Tibial nerve (tissue), 4 donors: Measurements from ENCODE around the gene NELL1. TPM values are rescaled to one million over a fixed set of nuclear protein-coding genes. Genes with fewer than 3 reads are reported as not detected.

Experiments used
- DNase-seq, 2 donors: peaks; one replicate each; pipeline ENCODE4 v3.0.0-alpha.2; 2019; ENCODE audit warnings: low spot score in 2 of 2
- H3K27ac ChIP-seq, 4 donors: fragments of 200-600 bp; sonication (generic) in 3 of 4; one replicate each; pipeline ENCODE4 v1.5.1; 2017 to 2019; ENCODE audit warnings: mild to moderate bottlenecking in 1 of 4
- H3K27me3 ChIP-seq, 2 donors: fragments of 200-600 bp; sonication (generic) in 1 of 2; one replicate each; pipeline versions ENCODE4 v1.5.1 to v1.6.0; 2017 to 2019
- H3K36me3 ChIP-seq, 3 donors: fragments of 200-600 bp; sonication (generic); one replicate each; pipeline ENCODE4 v1.5.1; 2018 to 2019
- H3K4me1 ChIP-seq, 4 donors: fragments of 200-600 bp; sonication (generic) in 3 of 4; one replicate each; pipeline ENCODE4 v1.5.1; 2017 to 2019
- H3K4me3 ChIP-seq, 4 donors: fragments of 200-600 bp; sonication (generic) in 3 of 4; one replicate each; pipeline ENCODE4 v1.5.1; 2017 to 2019; ENCODE audit warnings: mild to moderate bottlenecking in 1 of 4, moderate library complexity in 1 of 4
- H3K9me3 ChIP-seq, 4 donors: fragments of 200-600 bp; sonication (generic) in 3 of 4; one replicate each; pipeline ENCODE4 v1.5.1; 2017 to 2019
- CTCF ChIP-seq, 5 experiments: fragments of 200-600 bp in 3 of 5; fragments of 450-650 bp in 2 of 5; sonication (generic) in 3 of 5; IDR thresholded peaks; one replicate each; pipeline ENCODE4 v1.5.1; 2016 to 2019; ENCODE audit warnings: antibody characterized with exemption in 5 of 5, mild to moderate bottlenecking in 3 of 5, moderate library complexity in 2 of 5
- EP300 ChIP-seq, 2 donors: sonication (generic); formaldehyde crosslinking; IDR thresholded peaks; one replicate each; pipeline ENCODE4 v1.6.1; 2017; ENCODE audit warnings: antibody characterized with exemption in 2 of 2, mild to moderate bottlenecking in 1 of 2
- POLR2A ChIP-seq, 2 donors: fragments of 450-650 bp; IDR thresholded peaks; one replicate each; pipeline ENCODE4 v1.6.1; 2017; ENCODE audit warnings: antibody characterized with exemption in 2 of 2, mild to moderate bottlenecking in 2 of 2, moderate library complexity in 2 of 2
- WGBS, 2 donors: methylation state at CpG; one replicate each; pipeline ENCODE4 v1.1.5; 2018; 5-methylcytosine and 5-hydroxymethylcytosine counted together
- total RNA-seq, 4 donors: library from RNA; depleted of rRNA; stranded (reverse); fragments of >200 nt; gene quantifications; one replicate each; pipeline ENCODE4 v1.1.0, GENCODE V29; 2016

Gene NELL1
- total RNA-seq, 4 donors from 2014 or later: not detected

- WGBS, 2 donors: 35% methylated on average over 1 of the region's 1 CpG; no CpG with 5 or more reads in 1 of the 2 donors
- H3K9me3 ChIP-seq: peaks cover 0 to 2% (median 0%) of the 10 kb centered on the region in 4 donors
- H3K4me3 ChIP-seq: no peak overlapping the region
- no peak for TF ChIP-seq CTCF (IDR thresholded peaks at IDR 0.05)
- no peak for TF ChIP-seq POLR2A (IDR thresholded peaks at IDR 0.05)
- no peak for TF ChIP-seq EP300 (IDR thresholded peaks at IDR 0.05)
- H3K27me3 ChIP-seq: no peaks in the 10 kb centered on the region
- H3K36me3 ChIP-seq: no peaks in the 10 kb centered on the region
- DNase-seq: no peak
- H3K4me1 ChIP-seq: no peaks in the 10 kb centered on the region
- no peak overlapping the region for H3K27ac ChIP-seq
Observed at GRCh38 chr11:20723366-20723765, 54.0 kb downstream of the NELL1 start.

GRCh38 chr11:20729597-20730105 is 60.3 kb downstream of the NELL1 start:
- TF ChIP-seq EP300 (IDR thresholded peaks at IDR 0.05) (no peak), POLR2A (IDR thresholded peaks at IDR 0.05) (no peak), CTCF (IDR thresholded peaks at IDR 0.05) (no peak)
- no peaks in the 10 kb centered on the region for H3K4me1 ChIP-seq
- no peak overlapping the region for H3K4me3 ChIP-seq
- peaks cover 0 to 2% (median 0%) of the 10 kb centered on the region in 4 donors for H3K9me3 ChIP-seq
- WGBS, 2 donors: 80 to 81% methylated on average over 4 of the region's 4 CpGs
- no peaks in the 10 kb centered on the region for H3K36me3 ChIP-seq
- H3K27ac ChIP-seq: no peak overlapping the region
- H3K27me3 ChIP-seq: no peaks in the 10 kb centered on the region
- no peak for DNase-seq

GRCh38 chr11:20731676-20732215 is 62.4 kb downstream of the NELL1 start:
- no peak for TF ChIP-seq EP300 (IDR thresholded peaks at IDR 0.05)
- H3K27me3 ChIP-seq: no peaks in the 10 kb centered on the region
- WGBS, 2 donors: 71 to 81% methylated on average over 5 of the region's 5 CpGs

GRCh38 chr11:20739107-20739506 is 69.7 kb downstream of the NELL1 start:
- Histone ChIP-seq H3K4me1 (no peaks in the 10 kb centered on the region), H3K36me3 (no peaks in the 10 kb centered on the region), H3K27ac (no peak overlapping the region), H3K4me3 (no peak overlapping the region), H3K9me3 (no peaks in the 10 kb centered on the region), H3K27me3 (peaks cover 0 to 2% of the 10 kb centered on the region in 2 donors)
- no peak for DNase-seq
- TF ChIP-seq EP300 (IDR thresholded peaks at IDR 0.05): no peak
- TF ChIP-seq POLR2A (IDR thresholded peaks at IDR 0.05): no peak
- no peak for TF ChIP-seq CTCF (IDR thresholded peaks at IDR 0.05)
- 62 to 73% methylated on average over 8 of the region's 8 CpGs for WGBS, 2 donors

More at GRCh38 chr11:20731676-20732215, 62.4 kb downstream of the NELL1 start:
- H3K4me1 ChIP-seq: no peaks in the 10 kb centered on the region
- H3K9me3 ChIP-seq: no peaks in the 10 kb centered on the region
- no peak overlapping the region for H3K4me3 ChIP-seq
- H3K36me3 ChIP-seq: no peaks in the 10 kb centered on the region
- H3K27ac ChIP-seq: no peak overlapping the region
- no peak for DNase-seq

GRCh38 chr11:20739577-20739976 is 70.2 kb downstream of the NELL1 start:
- TF ChIP-seq POLR2A (IDR thresholded peaks at IDR 0.05): no peak
- TF ChIP-seq CTCF (IDR thresholded peaks at IDR 0.05): no peak
- no peak for TF ChIP-seq EP300 (IDR thresholded peaks at IDR 0.05)
- WGBS, 2 donors: 37 to 45% methylated on average over 4 of the region's 4 CpGs
- DNase-seq: no peak
- H3K4me1 ChIP-seq: no peaks in the 10 kb centered on the region
- H3K4me3 ChIP-seq: no peak overlapping the region
- no peaks in the 10 kb centered on the region for H3K36me3 ChIP-seq
- no peak overlapping the region for H3K27ac ChIP-seq
- no peaks in the 10 kb centered on the region for H3K9me3 ChIP-seq
- peaks cover 0 to 2% of the 10 kb centered on the region in 2 donors for H3K27me3 ChIP-seq
